GM21390 (cell line): ENCODE measurements around the gene STIM2.
"Not testable (repeated sequence)": the region's sequence is repeated elsewhere in the genome, so short reads cannot be mapped to it uniquely, and the experiment has no call there.

Experiments
- ATAC-seq: cut with Tn5 transposase; IDR thresholded peaks from one replicate; pipeline ENCODE4 v1.9.1; 2021; ENCODE audit not compliant: unreplicated experiment

Gene STIM2

GRCh38 chr4:26950446-26950845 lies 89.8 kb downstream of the STIM2 start:
- ATAC-seq, result no peak

DNA sequence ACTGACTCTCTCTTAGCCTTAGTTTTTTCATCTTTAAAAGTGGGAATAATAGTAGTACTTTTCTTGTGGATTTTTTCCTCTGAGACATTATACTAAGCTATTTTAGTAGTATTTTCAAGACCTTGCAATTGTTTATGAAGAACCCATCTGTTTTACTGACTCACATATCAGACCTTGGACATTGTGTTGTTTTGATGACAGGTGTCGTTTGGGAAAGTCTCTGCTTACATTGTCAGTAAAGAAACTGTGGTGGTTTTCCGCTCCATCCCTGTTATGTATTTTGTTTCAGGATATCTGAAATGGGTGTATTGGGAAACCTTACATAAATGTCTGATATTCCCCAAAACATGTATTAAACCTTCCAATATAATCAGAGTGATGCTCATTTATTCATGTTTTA lies 92.2 kb downstream of the STIM2 start:
- ATAC-seq, result no peak

GRCh38 chr4:26953366-26953765 lies 92.7 kb downstream of the STIM2 start:
- ATAC-seq, result no peak

DNA sequence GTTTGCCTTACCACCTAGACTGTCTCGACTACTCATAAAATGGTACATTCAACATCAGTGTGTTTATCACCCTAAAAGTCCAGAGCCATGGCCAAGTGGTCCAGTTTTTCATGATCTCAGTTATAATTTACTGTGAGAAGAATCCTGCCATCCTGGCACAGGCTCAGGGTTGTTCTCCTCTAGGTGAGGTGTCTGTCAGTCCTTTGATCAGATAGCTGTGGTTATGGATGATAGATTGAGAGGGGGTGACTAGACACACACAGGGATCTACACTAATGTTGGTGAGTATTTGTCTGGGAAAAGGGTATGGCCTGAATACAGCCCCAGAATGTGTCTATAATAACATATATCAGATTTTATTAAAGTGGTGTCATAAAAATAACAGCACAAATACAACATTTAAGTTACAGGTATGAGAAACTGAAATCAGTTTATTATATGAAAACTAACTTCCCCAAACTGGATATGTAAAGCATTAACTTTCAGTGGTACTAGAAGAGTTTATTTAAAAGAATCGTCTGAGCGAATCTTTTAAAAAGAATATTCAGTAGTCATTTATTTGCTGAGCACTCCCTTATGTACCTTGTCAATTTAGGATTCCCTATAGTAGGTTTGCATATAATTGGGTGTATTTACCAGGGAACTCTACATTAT lies 93.3 kb downstream of the STIM2 start:
- no peak for ATAC-seq

GRCh38 chr4:26955241-26955640 lies 94.6 kb downstream of the STIM2 start:
- ATAC-seq, result no peak

DNA sequence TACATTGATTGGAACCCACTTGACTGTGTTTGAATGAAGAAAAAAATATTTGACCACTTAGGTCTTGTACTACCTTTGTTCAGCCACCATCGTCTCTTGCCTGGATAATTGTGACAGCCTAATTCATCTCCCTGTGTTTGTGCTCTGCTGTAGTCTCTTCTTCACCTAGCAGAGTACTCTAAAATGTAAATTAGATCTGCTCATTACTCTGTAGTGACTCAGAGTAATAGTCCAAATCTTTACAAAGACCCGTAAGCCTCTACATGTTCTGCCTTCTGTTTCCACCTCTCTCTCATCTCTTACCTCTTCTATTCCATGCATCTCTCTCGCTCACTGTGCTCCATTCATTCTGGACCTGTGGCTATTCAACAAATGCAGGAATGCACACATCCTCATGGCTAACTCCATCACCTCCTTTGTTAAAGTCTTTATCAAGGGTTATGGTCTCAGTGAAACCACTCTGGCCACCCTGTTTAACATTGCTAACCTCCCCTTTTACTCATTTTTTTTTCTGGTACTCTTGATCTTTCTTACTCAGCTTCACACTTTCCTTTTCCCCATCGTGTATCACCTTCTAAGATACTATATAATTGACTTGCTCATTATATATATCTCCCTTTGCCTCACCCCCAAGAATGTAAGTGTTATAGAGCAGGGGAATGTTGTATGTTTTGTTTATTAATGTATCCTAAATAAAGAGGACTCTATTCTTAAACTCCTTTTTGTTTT lies 98.4 kb downstream of the STIM2 start:
- no peak for ATAC-seq

DNA sequence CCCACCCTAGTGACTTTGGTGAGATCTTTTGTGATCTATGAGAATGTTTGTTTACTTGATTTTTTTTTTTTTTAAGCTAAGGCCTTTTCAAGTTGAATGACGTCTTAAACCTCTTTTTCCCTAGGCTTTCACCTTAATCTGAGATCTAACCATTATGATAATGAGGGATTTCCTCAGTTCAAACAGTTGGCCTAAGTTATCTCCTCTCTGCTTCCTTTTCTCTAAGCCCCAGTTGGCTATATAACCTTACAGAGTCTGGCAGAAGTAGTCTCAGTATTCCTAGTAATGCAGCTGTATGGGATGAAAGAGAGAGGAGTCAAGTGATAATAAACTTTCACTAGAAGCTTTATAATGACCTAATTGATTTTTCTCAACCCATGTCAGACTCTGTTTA lies 99.0 kb downstream of the STIM2 start:
- no peak for ATAC-seq

DNA sequence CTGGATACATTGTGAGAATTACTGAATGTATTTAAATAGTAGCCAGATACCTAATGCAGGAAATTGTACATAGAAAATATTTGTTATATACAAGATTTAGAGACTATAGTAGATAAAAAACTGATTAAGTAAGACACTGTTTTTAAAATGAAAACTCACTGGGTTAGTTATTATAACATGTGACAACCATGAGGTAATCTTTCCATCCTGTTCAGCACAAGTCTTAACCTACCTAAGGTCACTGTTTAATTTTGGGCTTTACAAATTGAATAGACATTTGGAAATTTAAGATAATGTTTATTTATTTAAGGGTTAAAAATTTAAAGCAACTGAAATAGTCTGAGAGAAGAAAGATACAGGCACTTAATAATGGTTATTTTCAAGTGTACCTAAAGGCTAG lies 102.1 kb downstream of the STIM2 start:
- no peak for ATAC-seq

DNA sequence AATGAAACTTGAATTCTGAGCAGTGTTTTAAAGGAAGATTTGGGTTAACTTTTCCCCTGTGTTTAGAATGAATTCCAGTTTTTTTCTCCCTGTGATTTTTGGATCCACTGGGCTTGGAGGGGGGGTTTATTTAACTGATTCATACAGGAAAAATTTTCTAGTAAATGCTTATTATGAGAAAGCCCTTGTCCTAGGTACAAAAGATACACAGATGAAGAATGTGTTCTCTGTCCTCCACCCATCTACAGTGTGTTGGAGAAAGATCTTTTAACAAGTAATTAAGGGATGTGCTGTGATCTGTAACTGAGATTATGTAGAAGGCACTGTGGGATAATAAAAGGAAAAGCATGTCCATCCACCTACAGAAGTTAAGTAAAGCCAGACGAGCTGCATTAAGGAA lies 103.9 kb downstream of the STIM2 start:
- no peak for ATAC-seq

DNA sequence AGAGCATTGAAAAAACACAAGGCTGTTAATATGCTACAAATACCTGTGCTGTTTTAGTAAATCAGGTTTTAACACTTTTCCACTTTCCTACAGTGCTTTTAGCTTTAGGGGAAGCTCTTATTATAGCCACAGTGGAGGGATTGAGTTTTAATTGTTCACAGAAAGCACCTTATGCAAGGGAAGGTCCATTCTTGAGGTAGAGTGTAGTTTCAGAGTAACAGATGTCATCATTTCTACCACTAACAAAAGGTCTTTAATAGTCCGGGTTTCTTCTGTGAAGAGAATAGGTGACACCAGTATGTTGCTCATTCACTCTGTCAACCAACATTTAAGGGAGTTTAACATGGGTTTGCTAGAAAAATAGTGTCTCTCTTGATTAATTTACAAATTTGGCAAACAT lies 104.4 kb downstream of the STIM2 start:
- ATAC-seq, result peak; percentile 51

DNA sequence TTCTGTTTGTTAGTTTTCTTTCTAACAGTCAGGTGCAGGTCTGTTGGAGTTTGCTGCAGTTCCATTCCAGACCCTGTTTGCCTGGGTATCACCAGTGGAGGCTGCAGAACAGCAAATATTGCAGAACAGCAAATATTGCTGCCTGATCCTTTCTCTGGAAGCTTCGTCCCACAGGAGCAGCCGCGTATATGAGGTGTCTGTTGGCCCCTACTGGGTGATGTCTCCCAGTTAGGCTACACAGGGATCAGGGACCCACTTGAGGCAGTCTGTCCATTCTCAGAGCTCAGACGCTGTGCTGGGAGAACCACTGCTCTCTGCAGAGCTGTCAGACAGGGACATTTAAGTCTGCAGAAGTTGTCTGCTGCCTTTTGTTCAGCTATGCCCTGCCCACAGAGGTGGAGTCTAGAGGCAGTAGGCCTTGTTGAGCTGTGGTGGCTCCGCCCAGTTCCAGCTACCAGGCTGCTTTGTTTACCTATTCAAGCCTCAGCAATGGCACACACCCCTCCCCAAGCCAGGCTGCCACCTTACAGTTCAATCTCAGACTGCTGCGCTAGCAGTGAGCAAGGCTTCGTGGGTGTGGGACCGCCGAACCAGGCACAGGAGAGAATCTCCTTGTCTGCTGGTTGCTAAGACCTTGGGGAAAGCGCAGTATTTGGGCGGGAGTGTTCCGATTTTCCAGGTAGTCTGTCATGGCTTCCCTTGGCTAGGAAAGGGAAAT lies 115.0 kb downstream of the STIM2 start:
- ATAC-seq, result not testable (repeated sequence)

- ATAC-seq, result no peak
Measured at GRCh38 chr4:26978387-26979053, 117.9 kb downstream of the STIM2 start.

DNA sequence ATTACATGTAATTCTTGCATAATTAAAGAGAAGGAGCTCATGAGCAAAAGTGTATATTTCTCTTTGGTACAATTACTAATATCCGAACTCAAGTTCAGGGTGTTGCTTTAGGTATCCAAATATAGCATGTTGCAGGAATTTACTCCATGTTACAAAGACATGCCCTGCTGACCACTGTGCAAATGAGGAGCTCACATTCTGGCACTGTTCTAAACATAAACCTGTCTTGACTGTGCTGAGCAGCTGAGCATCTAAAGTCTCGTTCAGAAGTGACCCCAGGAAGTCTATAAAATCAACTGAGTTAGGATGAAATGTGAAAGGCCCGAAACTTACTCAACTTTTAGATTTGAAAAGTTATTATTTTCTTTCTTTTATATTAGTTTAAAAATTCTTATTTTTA lies 124.3 kb downstream of the STIM2 start:
- no peak for ATAC-seq

DNA sequence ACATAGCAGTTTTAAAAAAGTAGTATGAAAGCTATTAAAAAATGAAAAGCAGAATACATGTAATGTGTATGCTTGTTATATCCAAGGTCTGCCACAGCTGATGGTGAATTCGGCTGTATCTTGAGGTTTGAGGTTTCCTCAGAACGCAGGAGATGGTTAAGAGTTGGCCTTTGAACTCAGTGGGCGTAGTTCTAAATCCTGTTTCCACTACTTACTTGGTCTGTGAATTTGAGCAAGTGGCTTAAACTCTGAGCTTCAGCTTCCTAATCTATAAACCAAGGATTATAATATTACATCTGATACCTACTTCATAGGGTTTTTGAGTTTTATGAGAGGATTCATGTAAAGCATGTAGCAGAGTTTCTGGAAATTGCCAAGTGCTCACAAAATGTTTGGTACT lies 125.2 kb downstream of the STIM2 start:
- peak; percentile 84 for ATAC-seq

- ATAC-seq, result no peak
Measured at GRCh38 chr4:26987191-26987590, 126.5 kb downstream of the STIM2 start.

- no peak for ATAC-seq
Measured at GRCh38 chr4:26991057-26991456, 130.4 kb downstream of the STIM2 start.

DNA sequence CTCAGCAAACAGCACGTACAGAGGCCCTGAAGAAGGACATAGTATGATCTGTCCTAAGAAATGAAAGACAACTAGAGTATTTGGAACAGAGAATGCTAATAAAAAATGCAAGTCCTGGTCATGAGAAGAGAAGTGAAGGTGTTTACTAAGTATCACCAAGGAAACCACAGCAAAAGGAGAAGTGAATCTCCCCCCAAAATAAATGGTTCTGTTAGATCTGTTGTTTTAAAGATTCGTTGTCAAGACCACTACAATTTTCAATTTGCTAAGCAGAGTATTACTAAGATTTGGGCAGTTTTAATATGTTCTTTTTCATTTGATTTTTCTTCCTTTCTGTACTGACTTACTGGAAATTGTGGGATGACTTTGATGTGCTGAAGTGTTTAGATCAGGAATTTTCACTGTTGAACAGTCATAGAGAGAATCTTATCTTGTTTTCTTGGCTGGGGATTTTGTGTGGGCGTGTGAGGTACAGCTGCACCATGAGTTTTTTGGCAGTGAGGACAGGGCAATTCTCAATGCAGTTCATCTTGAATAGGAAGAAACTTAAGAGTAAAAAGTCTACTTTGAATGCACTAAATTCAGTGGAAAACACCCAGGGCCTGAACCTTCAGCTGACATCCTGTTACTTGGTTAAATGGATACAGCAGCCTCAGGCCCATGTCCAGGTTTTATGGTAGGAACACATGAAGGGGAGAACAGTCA lies 132.2 kb downstream of the STIM2 start:
- peak; percentile 90 for ATAC-seq

GRCh38 chr4:26993539-26993938 lies 132.9 kb downstream of the STIM2 start:
- ATAC-seq, result no peak

DNA sequence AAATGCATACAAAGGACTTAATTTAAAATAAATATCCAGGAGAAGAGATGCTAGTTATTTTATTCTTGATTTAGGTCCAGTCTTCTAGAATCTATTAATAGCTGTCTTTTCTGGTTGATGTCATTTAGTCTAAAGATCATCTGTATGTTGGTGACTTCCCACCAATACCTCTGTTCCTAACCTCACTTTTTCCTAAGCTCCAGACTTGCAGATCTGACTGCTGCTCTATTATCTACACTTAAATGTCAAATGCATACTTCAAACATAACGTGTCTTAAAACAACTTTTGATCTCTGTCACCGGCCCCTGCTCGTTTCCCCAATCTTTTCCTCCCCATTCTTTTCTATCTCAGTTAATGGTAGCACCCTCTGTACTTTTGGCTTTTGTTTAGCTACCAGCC lies 133.3 kb downstream of the STIM2 start:
- no peak for ATAC-seq

GRCh38 chr4:26995316-26995715 lies 134.7 kb downstream of the STIM2 start:
- no peak for ATAC-seq

DNA sequence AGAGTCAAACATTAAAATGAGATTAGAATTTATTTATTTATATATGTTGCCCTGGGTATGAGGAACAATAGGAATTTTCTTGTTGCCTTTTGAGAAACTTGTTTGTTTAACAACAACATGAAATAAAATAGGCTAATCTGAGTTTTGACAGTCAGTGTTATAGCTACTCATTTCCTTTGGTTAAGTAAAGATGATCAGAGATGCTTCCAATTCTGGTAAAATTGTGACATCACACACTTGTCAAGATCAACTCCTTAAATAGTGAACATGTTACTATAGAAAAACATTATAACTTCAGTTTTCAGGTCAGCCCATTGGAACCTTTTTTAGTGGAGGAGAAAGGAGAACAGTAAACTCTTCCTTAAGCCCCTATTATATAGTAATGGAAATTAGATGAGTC lies 136.1 kb downstream of the STIM2 start:
- no peak for ATAC-seq
